HG03521 (cell line): ENCODE results near the gene IL5RA.
A peak's percentile ranks its signal among the peaks of the same experiment; 100 is the strongest.

Experiments
- ATAC-seq: cut with Tn5 transposase; IDR thresholded peaks from one replicate; pipeline ENCODE4 v1.9.1; 2021; ENCODE audit warnings: mild to moderate bottlenecking, moderate library complexity; ENCODE audit not compliant: unreplicated experiment

The IL5RA gene

GRCh38 chr3:3066910-3067309 is 43.3 kb downstream of the IL5RA start:
- ATAC-seq, result no peak

DNA sequence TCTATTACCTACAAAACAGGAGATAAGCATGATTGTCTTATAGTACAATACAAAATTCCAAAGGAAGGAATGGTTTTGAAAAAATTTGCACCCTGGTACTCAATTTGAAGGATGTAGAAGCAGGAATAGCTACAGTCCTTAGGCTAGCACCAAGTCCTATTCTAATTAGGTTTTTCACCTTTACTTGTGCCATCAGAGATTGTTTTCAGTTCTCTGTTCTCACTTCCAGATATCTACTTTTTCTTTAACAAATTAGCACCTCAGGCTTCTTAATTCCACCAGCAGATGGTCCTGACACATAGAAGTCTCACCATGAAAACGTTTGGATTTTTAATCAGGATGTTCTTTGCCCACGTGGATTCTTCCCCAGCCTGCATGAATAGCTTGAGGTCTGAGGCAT is 43.8 kb downstream of the IL5RA start:
- ATAC-seq, result no peak

DNA sequence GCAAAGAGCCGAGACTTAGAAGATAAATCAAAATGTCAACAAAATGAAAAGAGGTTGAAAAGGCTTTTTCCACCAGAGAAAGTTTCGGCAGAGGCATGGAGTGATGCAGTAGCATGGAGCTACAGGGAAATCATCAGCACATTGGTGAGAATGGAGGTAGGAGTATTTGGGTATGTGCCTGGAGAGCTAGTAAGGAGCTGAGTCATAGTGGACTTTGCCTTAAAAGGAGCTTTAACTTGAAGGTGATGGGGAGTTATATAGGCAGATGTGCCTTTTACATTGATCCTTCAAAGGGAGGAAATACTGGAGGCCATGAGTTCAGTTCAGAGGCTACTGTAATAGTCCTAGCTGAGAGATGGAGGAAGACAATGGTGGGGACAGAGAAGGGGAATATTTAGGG is 44.3 kb downstream of the IL5RA start:
- ATAC-seq, result no peak

- ATAC-seq, result no peak
These were observed 45.9 kb downstream of the IL5RA start for GRCh38 chr3:3064297-3064696.

DNA sequence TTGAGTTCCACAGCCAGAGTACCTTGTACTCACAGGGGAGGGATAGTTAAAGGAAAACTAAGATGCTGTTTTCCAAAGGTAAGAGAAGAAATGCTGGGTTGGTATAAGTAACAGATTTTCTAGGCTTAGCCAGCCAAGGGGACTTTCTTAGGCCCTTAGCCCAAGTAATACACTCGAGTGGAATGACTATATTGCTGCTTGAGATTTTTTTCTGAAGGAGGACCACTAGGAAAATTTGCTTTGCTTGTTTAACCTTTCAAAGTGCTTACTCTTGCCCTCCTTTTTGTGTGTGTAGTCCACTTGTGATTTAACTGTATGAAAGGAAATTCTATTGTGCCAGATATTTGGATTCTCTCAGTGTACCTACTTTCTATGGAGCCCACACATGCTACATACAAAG is 50.5 kb downstream of the IL5RA start:
- ATAC-seq, result no peak

DNA sequence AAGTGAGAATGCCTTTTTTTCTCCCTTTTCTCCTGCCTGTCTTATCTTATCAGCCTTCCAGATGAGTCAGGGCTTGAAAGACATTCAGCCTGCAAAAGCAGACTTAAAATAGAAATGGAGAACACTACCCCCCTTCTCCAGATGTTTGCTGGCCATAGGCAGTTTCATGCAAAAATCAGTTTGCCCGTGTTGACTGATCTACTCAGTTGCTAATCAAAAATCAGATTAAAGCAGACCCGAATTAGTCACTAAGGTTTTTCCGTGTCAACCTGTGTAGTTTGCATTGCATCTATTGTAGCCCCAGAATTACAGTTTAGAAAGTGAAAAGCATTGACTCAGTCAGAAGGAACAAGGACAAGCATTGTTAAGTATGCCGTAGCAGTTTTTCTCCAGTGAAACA is 56.2 kb downstream of the IL5RA start:
- no peak for ATAC-seq

GRCh38 chr3:3038201-3038991 is 71.8 kb downstream of the IL5RA start:
- ATAC-seq, result no peak

- no peak for ATAC-seq
These were observed 73.0 kb downstream of the IL5RA start for GRCh38 chr3:3037156-3037555.

DNA sequence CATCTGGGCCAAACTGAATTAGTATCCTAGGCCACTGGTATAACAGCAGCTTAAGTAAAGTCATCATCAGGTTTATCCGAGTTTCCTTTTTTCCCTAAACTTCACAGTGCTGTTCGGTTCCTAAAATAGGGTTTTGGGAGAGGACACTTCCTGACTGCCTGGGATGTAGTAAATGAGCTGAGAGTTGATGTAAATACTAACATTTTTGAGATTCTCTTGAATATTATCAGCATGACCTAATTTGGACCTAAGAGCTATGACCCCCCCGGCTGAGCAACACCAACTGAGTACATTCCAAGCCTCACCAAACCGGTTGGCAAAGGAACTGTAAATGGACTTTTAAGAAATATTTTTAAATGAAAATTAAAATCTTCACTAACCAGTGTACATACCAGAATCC is 78.8 kb downstream of the IL5RA start:
- ATAC-seq, result no peak

GRCh38 chr3:3027976-3028567 is 82.1 kb downstream of the IL5RA start:
- ATAC-seq, result peak; percentile 83

DNA sequence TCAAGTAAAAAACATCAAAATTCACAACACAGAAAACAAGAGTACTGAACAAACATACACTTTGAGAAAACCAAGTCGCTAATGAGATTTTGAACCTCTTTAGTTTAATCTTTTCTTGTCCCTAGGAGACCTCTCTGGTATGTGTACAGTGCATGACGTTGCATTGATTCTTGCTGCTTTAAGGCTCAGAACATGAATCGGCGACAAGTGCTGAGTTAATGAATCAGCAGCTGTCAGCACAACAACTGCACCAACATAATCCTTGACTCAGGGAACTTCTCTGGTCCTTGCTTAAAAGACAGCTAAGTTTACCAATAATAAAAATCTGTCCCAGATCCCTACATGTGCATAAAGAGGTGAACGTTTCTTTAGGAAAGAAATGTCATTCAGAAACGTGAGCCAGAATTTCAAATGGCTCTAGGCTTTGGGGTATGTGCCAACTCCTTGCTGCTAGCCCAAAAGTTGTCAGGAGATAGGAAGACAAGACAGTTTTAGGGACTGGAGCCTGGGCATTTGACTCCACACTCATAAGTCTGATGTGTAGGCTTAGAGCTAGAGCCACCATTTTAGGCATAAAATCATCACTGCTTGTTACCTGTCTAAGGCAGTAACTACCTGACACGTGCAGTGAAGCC is 86.9 kb downstream of the IL5RA start:
- ATAC-seq, result no peak

- no peak for ATAC-seq
These were observed 90.0 kb downstream of the IL5RA start for GRCh38 chr3:3020209-3020608.
